ENCODE measurements around the gene ADAMTS3.

The ADAMTS3 gene

DNA sequence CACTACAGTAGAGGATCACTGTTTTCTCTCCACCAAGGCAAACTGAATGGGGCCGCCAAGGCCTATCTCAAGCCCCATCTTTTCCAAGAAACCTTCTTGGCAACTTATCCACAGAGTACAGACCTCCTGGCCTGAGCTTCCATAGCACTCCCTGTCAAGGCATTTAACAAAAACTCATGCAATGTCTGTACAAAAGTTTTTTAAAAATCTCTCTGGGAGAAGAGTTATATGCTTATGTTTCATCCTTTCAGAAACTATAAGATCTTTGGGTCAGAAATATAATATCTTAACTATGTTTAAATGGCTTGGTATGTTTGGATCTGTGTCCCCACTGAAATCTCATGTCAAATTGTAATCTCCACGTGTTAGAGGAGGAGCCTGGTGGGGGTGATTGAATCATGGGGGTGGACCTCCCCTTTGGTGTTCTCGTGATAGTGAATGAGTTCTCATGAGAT lies 13.6 kb downstream of the ADAMTS3 start:
- Histone ChIP-seq H3K36me3 (ENCODE audit: insufficient read depth, low read length) (no peaks in the 10 kb centered on the region), H3K9ac (ENCODE audit: low read depth, low read length, poor library complexity, severe bottlenecking) (no peak overlapping the region), H3K9me3 (ENCODE audit: insufficient read depth, low read depth, low read length) (no peaks in the 10 kb centered on the region), H3K27me3 (ENCODE audit: insufficient read depth, low read length, poor library complexity, severe bottlenecking) (no peaks in the 10 kb centered on the region), H3K4me1 (ENCODE audit: insufficient read depth, low read length, poor library complexity, severe bottlenecking) (no peaks in the 10 kb centered on the region), H4K20me1 (ENCODE audit: insufficient read depth, low read length, poor library complexity, severe bottlenecking) (no peaks in the 10 kb centered on the region), H3K79me2 (ENCODE audit: insufficient read depth, low read length) (no peaks in the 10 kb centered on the region), H3F3A (ENCODE audit: low read depth) (no peaks in the 10 kb centered on the region), H3K9me2 (replicated peaks; ENCODE audit: low read depth, low read length) (no peaks in the 10 kb centered on the region), H3K4me3 (ENCODE audit: low read length, poor library complexity, severe bottlenecking) (no peak overlapping the region), H3K4me2 (ENCODE audit: low read depth, low read length, poor library complexity, severe bottlenecking) (no peak overlapping the region), H2AFZ (ENCODE audit: low read length) (no peak overlapping the region)
- TF ChIP-seq, protein P1, sequence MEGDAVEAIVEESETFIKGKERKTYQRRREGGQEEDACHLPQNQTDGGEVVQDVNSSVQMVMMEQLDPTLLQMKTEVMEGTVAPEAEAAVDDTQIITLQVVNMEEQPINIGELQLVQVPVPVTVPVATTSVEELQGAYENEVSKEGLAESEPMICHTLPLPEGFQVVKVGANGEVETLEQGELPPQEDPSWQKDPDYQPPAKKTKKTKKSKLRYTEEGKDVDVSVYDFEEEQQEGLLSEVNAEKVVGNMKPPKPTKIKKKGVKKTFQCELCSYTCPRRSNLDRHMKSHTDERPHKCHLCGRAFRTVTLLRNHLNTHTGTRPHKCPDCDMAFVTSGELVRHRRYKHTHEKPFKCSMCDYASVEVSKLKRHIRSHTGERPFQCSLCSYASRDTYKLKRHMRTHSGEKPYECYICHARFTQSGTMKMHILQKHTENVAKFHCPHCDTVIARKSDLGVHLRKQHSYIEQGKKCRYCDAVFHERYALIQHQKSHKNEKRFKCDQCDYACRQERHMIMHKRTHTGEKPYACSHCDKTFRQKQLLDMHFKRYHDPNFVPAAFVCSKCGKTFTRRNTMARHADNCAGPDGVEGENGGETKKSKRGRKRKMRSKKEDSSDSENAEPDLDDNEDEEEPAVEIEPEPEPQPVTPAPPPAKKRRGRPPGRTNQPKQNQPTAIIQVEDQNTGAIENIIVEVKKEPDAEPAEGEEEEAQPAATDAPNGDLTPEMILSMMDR (conservative IDR thresholded peaks at IDR 0.05; ENCODE audit: low read length) = no peak
- no peak for TF ChIP-seq EZH2phosphoT487 (IDR thresholded peaks at IDR 0.05; ENCODE audit: borderline replicate concordance)

DNA sequence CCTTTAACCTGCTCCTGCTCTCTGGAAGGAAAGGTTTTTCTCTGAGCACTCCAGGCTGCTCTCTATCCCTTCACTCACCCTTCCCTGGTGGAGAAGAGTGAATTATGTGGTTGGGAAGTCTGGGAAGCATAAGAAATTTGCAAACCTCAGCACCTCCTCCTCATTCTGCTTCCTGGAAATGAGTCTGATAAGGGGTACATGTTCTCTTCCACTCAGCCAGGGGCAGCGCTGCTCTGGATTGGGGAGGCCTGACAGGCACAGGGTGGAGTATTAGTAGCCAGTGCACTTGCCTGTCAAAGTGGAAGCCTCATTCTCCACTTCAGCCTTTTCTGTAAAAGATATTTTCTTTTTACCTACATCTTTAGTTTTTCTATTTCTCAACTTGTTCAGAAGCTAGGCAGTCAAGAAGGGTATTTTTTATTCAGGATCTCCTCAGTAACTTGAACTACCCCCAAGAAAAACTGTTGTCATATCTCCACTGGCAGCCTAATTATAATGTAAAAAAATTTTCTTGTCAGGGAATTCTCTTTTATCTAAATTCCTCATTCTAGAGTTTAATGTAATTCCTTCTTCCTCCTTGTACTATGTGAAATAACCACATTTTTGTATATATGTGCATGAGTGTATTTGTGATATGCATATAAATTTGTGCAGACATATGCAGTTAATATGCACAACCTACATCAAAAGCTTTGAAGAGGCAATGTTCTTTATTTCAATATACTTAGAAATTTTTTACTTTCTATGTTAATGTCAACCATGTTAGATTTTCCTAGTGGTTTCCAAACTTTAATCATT lies 15.3 kb downstream of the ADAMTS3 start:
- Histone ChIP-seq H3F3A (ENCODE audit: low read depth) (no peaks in the 10 kb centered on the region), H3K79me2 (ENCODE audit: insufficient read depth, low read length) (no peaks in the 10 kb centered on the region), H3K27me3 (ENCODE audit: insufficient read depth, low read length, poor library complexity, severe bottlenecking) (no peaks in the 10 kb centered on the region), H3K4me2 (ENCODE audit: low read depth, low read length, poor library complexity, severe bottlenecking) (no peak overlapping the region), H3K9me2 (replicated peaks; ENCODE audit: low read depth, low read length) (no peaks in the 10 kb centered on the region), H3K9me3 (ENCODE audit: insufficient read depth, low read depth, low read length) (no peaks in the 10 kb centered on the region), H2AFZ (ENCODE audit: low read length) (no peak overlapping the region), H3K4me3 (ENCODE audit: low read length, poor library complexity, severe bottlenecking) (no peak overlapping the region), H3K36me3 (ENCODE audit: insufficient read depth, low read length) (no peaks in the 10 kb centered on the region), H4K20me1 (ENCODE audit: insufficient read depth, low read length, poor library complexity, severe bottlenecking) (no peaks in the 10 kb centered on the region), H3K4me1 (ENCODE audit: insufficient read depth, low read length, poor library complexity, severe bottlenecking) (no peaks in the 10 kb centered on the region), H3K9ac (ENCODE audit: low read depth, low read length, poor library complexity, severe bottlenecking) (no peak overlapping the region)
- TF ChIP-seq EZH2phosphoT487 (IDR thresholded peaks at IDR 0.05; ENCODE audit: borderline replicate concordance) = no peak
- TF ChIP-seq, protein P1 (conservative IDR thresholded peaks at IDR 0.05; ENCODE audit: low read length) = no peak

DNA sequence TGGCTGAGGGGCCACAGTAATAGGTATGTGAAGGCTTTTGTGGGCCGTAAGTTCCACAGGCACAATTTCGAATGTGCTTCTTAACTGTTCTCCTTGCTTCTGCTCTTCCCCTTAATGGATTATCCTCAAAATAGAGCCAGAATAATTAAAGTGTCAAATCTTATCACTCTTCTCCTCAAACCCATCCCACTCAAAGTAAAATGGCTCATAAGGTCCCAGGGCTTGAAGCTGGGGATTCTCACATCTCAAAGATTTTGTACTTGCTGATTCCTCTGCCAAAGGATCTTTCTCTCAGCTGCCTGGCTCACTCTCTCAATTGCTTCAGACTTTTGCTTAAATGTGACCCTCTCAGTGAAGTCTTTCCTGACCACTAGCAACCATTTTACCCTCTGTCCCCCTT lies 16.6 kb downstream of the ADAMTS3 start:
- Histone ChIP-seq H3K9ac (ENCODE audit: low read depth, low read length, poor library complexity, severe bottlenecking) (no peak overlapping the region), H3K9me3 (ENCODE audit: insufficient read depth, low read depth, low read length) (no peaks in the 10 kb centered on the region), H3K4me3 (ENCODE audit: low read length, poor library complexity, severe bottlenecking) (no peak overlapping the region), H4K20me1 (ENCODE audit: insufficient read depth, low read length, poor library complexity, severe bottlenecking) (no peaks in the 10 kb centered on the region), H3K4me1 (ENCODE audit: insufficient read depth, low read length, poor library complexity, severe bottlenecking) (no peaks in the 10 kb centered on the region), H3K79me2 (ENCODE audit: insufficient read depth, low read length) (no peaks in the 10 kb centered on the region), H2AFZ (ENCODE audit: low read length) (no peak overlapping the region), H3F3A (ENCODE audit: low read depth) (no peaks in the 10 kb centered on the region), H3K4me2 (ENCODE audit: low read depth, low read length, poor library complexity, severe bottlenecking) (no peak overlapping the region), H3K36me3 (ENCODE audit: insufficient read depth, low read length) (no peaks in the 10 kb centered on the region), H3K9me2 (replicated peaks; ENCODE audit: low read depth, low read length) (no peaks in the 10 kb centered on the region), H3K27me3 (ENCODE audit: insufficient read depth, low read length, poor library complexity, severe bottlenecking) (no peaks in the 10 kb centered on the region)
- TF ChIP-seq, protein P1 (conservative IDR thresholded peaks at IDR 0.05; ENCODE audit: low read length) = no peak
- TF ChIP-seq EZH2phosphoT487 (IDR thresholded peaks at IDR 0.05; ENCODE audit: borderline replicate concordance) = no peak
